ENCODE measurements around the gene BCO2.
A peak's percentile ranks its signal among the peaks of the same experiment; 100 is the strongest.

Gene BCO2

GRCh38 chr11:112221274-112221835 lies 46.0 kb downstream of the BCO2 start:
- no peak for DNase-seq

DNA sequence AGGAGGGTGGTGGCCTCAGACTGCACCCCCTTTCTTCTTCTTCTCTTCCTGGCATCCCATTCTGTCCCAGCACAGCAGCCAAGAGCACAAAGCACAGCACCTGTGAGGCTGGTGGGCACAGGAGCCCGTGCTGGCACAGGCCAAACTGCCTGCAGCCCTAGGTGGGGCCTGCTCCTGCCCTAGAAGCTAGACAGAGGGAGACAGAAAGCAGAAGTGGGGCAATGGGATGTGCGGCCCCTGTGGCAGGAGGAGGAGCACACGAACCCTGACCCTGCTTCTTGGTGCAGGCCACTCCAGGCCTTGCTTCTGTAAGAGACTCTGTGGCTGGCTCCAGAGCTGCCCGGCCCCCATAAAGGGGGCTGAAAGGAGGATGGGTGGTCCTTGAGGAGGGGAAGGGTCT lies 47.0 kb downstream of the BCO2 start:
- no peak for DNase-seq

DNA sequence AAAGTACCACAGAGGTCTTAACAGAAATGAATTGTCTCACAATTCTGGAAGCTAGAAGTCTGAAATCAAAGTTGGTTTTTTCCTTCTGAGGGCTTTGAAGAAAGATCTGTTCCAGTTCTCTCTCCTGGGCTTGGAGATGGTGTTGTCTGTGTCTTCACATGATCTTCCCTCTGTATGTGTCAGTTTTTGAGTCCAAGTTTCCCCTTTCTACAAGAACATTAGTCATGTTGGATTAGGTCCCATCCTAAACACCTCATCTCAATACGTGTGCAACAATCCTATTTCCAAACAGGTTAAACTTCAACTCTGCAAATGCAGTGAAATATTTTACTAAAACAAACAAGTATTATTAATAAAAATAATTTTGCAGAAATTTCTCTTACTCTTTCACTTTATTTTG lies 47.8 kb downstream of the BCO2 start:
- DNase-seq, result no peak

GRCh38 chr11:112223754-112224532 lies 48.6 kb downstream of the BCO2 start:
- no peak for DNase-seq

DNA sequence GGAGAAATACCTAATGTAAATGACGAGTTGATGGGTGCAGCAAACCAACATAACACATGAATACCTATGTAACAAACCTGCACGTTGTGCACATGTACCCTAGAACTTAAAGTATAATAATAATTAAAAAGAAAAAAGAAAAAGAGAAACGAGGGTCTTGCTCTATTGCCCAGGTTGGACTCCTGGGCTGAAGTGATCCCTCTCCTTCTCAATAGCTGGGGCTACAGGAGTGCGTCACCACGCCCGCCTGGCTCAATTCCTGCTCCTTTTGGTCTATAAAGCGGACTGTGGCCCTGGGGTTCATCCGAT lies 50.4 kb downstream of the BCO2 start:
- no peak for DNase-seq

GRCh38 chr11:112226062-112226830 lies 50.9 kb downstream of the BCO2 start, which contains the start of gene PTS:
Gene PTS, plus strand, starts transcription at chr11:112226428. Its CDS starts 16 bp downstream, at chr11:112226444.
- DNase-seq, result peak; percentile 88

- no peak for DNase-seq
Measured at GRCh38 chr11:112226831-112227401, 51.6 kb downstream of the BCO2 start.

GRCh38 chr11:112227471-112227870 lies 52.2 kb downstream of the BCO2 start:
- DNase-seq, result no peak

GRCh38 chr11:112228706-112229105 lies 53.4 kb downstream of the BCO2 start:
- no peak for DNase-seq

DNA sequence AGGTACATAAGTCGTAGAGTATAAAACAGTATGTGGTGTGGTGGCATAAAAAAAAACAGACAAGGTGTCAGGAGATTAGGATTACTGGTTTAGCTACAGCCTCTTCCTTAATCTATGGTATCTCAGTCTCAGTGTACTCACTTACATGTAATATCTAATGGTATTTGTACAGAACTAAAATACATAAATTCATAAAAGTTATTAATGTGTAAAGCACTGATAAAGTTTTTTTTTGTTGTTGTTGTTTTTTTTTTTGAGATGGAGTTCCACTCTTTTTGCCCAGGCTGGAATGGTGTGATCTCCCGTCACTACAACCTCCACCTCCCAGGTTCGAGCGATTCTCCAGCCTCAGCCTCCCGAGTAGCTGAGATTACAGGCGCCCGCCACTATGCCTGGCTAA lies 53.8 kb downstream of the BCO2 start:
- no peak for DNase-seq

- DNase-seq, result no peak
Measured at GRCh38 chr11:112229746-112230433, 54.6 kb downstream of the BCO2 start.

GRCh38 chr11:112231952-112232351 lies 56.6 kb downstream of the BCO2 start:
- no peak for DNase-seq

DNA sequence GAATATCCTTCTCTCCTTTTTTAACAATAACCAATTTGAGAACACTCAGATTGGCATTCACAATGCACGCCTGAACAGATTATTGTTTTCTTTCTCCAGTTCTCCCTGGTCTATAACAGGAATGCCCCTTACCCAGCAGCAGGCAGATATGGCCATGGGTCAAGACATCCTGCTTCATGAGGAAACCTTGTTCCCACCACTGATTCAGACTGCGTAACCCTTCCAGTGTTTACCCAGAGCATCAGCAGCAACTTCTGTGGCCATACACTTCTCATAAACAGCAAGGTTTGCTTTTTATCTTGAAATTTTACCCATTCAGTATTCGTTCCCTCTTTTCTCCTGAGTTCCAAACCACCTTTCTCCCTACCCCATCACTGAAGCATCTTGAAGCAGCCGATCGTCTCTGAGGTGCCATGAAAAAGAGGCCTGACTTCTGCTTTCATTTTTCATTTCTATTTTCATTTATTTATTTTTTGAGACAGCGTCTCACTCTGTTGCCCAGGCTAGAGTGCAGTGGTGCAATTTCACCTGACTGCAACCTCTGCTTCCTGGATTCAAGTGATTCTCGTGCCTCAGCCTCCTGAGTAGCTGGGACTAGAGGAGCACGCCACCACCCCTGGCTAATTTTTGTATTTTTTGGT lies 60.6 kb downstream of the BCO2 start:
- no peak for DNase-seq

- DNase-seq, result no peak
Measured at GRCh38 chr11:112237451-112237850, 62.1 kb downstream of the BCO2 start.

- DNase-seq, result no peak
Measured at GRCh38 chr11:112238041-112238440, 62.7 kb downstream of the BCO2 start.

DNA sequence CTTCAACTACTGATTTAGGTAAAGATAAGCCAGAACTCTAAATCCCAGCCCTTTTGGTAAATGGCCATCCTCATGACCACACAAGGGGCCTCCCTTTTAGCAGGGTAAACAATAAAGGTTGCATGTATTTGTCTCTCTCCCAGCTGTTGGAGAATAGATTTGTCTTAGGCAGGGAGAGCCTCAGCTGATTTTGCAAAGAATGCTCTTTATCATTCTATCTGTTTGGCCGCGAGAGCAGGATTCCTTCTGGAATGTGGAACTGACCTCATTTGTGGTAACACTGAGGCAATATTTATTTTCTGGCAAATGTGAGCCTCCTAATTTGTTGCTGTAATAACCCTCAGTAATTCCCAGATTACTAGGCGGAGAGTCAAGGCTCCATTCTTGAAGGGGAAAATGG lies 66.2 kb downstream of the BCO2 start:
- no peak for DNase-seq

DNA sequence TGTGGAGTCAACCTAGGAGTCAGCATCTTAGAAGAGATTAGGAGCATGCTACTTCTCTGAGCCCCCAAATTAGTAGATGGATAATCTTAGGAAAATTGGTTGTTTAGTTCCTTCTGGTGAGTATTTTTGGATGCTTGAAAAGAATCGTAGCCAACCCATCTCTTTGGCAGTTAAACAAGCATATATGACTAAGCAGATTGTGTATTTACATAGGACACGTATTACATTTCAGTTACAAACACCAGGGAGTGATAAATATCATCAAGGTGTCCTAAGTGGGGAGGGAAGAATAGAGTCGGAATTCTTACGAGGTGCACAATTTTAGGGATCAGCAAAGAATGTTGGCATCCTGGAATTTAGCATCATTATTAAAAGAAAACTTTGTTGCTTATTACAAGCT lies 71.9 kb downstream of the BCO2 start:
- DNase-seq, result no peak

- DNase-seq, result no peak
Measured at GRCh38 chr11:112248201-112248600, 72.9 kb downstream of the BCO2 start.

- DNase-seq, result no peak
Measured at GRCh38 chr11:112249871-112250610, 74.7 kb downstream of the BCO2 start.

- DNase-seq, result no peak
Measured at GRCh38 chr11:112253605-112254242, 78.4 kb downstream of the BCO2 start.

DNA sequence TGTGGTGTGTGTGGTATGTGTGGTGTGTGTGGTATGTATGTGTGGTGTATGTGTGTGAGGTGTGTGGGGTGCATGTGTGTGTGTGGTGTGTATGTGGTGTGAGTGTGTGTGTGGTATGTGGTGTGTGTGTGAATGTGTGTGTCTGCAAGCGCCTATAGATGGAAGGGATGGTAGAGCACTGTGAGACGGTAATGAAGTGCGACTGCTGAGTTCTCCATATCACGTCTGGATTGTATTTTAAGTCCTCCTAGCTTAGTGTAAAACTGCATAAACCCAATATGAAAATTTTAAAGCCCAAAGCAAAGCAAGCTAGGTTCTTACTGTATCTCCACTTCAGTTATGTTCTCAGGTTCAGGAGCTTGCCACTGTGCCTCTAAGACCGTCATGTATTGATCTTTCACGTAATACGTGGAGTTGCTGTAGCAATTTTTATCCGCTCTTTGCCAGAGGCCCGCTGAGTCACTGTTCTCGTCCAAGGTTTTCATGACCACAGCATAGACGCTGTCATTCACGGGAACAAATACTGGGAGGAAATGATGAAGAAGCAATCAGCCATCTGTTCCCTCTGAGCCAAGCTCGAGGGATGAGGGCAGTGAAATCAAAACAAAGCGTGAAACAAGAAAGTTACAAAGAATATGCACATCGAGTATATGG lies 79.9 kb downstream of the BCO2 start:
- DNase-seq, result no peak
